Transverse colon (tissue), 4 donors: ENCODE data around the gene CCN5. TPM values are rescaled to one million over a fixed set of nuclear protein-coding genes. Genes with fewer than 3 reads are reported as not detected.
A peak's percentile ranks its signal among the peaks of the same experiment; 100 is the strongest.

Source experiments
- DNase-seq: peaks from one replicate; pipeline ENCODE4 v3.0.0-alpha.2; 2019
- H3K27ac ChIP-seq, 4 donors: fragments of 200-600 bp; sonication (generic); 2 replicates each; pipeline ENCODE4 v1.5.1; 2016 to 2018; ENCODE audit warnings: inconsistent platforms in 4 of 4
- H3K27me3 ChIP-seq: fragments of 200-600 bp; sonication (generic); 2 replicates; pipeline ENCODE4 v1.5.1; 2017; ENCODE audit warnings: inconsistent platforms
- H3K36me3 ChIP-seq, 4 donors: fragments of 200-600 bp; sonication (generic); 2 replicates each; pipeline ENCODE4 v1.5.1; 2017 to 2019; ENCODE audit warnings: inconsistent platforms in 4 of 4
- H3K4me1 ChIP-seq, 4 donors: fragments of 200-600 bp; sonication (generic); 2 replicates each; pipeline ENCODE4 v1.5.1; 2017 to 2020; ENCODE audit warnings: inconsistent platforms in 4 of 4
- H3K4me3 ChIP-seq, 4 donors: fragments of 200-600 bp; sonication (generic); 1 replicate in 1 of 4; 2 replicates in 3 of 4; pipeline versions ENCODE4 v1.5.1 to v1.6.1; 2017 to 2019; ENCODE audit warnings: inconsistent platforms in 4 of 4
- H3K9me3 ChIP-seq, 2 donors: fragments of 200-600 bp; sonication (generic); 2 replicates each; pipeline ENCODE4 v1.5.1; 2017 to 2019; ENCODE audit warnings: inconsistent platforms in 2 of 2
- CTCF ChIP-seq, 5 experiments: fragments of 200-600 bp in 3 of 5; fragments of 450-650 bp in 2 of 5; sonication (generic) in 3 of 5; IDR thresholded peaks; 1 replicate in 2 of 5; 2 replicates in 3 of 5; pipeline ENCODE4 v1.5.1; 2016 to 2017; ENCODE audit warnings: antibody characterized with exemption in 5 of 5, inconsistent platforms in 3 of 5, mild to moderate bottlenecking in 2 of 5, moderate library complexity in 1 of 5
- EP300 ChIP-seq: sonication (generic); formaldehyde crosslinking; IDR thresholded peaks from one replicate; pipeline ENCODE4 v1.6.1; 2017; ENCODE audit warnings: antibody characterized with exemption, low read depth
- POLR2A ChIP-seq: fragments of 450-650 bp; IDR thresholded peaks from one replicate; pipeline ENCODE4 v1.6.1; 2016; ENCODE audit warnings: antibody characterized with exemption, mild to moderate bottlenecking, moderate library complexity
- POLR2AphosphoS5 ChIP-seq, 3 donors: sonication (generic); formaldehyde crosslinking; IDR thresholded peaks; one replicate each; pipeline ENCODE4 v1.6.1; 2016; ENCODE audit warnings: antibody characterized with exemption in 3 of 3
- WGBS, 2 donors: methylation state at CpG; one replicate each; pipeline ENCODE4 v1.1.5; 2018; ENCODE audit warnings: low coverage in 1 of 2; 5-methylcytosine and 5-hydroxymethylcytosine counted together
- in situ Hi-C, 4 donors: fragments of 200-750 bp; cut with MboI; loops; one replicate each; pipeline versions ENCODE4 v1.15.0 to v1.15.1; 2017; ENCODE audit warnings: low sequenced_read_pairs in 3 of 4, low pct_ligation_motif_present in 1 of 4, low pct_unique_long_range_greater_than_20kb in 1 of 4
- intact Hi-C: fragments of 100-400 bp; cut with DNase I; formaldehyde crosslinking; loops from one replicate; pipeline ENCODE4 v1.15.1; 2023; ENCODE audit warnings: low total_unique reads
- total RNA-seq, 4 donors: library from RNA; depleted of rRNA; stranded (reverse); fragments of >200 nt; gene quantifications; one replicate each; pipeline ENCODE4 v1.1.0, GENCODE V29; 2016

Gene CCN5
- total RNA-seq, 4 donors from 2014 or later: 9.5 to 20.6 (median 15.9) TPM

DNA sequence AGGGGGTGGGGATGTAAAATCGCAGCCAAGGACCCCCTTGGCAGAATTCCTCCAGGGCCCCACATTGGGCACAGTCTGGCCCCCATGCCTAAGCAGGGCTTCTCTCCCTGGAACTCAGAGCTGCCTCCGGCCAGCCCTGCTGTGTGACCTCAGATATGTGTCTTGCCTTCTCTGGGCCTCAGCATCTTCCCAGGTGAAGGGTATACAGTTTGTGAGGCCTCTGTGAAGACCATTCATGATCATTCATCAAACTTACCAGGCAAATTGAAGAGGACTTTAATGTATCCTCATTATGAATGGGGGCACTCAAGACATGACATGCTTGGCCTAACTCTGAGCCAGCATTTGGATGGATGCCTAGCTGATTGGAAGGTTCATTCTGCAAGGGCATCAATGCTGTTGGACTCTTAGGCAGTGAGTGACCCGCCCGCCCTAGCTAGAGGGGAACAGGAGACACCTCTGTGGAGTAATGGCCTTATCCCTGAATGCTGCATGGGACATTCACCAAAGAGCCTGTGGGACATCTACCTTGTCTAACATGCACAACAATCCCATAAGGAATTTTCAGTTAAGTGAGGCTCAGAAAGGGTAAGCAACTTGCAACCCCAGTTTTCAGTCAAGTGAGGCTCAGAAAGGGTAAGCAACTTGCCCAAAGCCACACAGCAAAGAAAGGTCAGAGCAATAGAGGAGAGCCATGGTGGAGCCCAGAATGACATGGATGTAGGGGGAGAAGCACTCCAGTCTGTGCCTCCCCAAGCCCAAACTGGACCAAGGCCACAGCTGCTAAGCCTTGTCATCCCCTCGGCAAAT is 535 bp downstream of the CCN5 start:
- WGBS, 2 donors: 57 to 86% methylated on average over 3 to 4 of the region's 5 CpGs

GRCh38 chr20:44716309-44717106 is 1.3 kb downstream of the CCN5 start:
- no peak for TF ChIP-seq POLR2AphosphoS5 (IDR thresholded peaks at IDR 0.05)
- no peak for TF ChIP-seq EP300
- no peak for TF ChIP-seq POLR2A
- no peak for TF ChIP-seq CTCF (IDR thresholded peaks at IDR 0.05)
- Histone ChIP-seq H3K27me3 (no peaks in the 10 kb centered on the region), H3K36me3 (no peaks in the 10 kb centered on the region), H3K9me3 (no peaks in the 10 kb centered on the region), H3K4me1 (peaks cover 9 to 17% (median 12%) of the 10 kb centered on the region in 4 donors), H3K4me3 (no peak overlapping the region), H3K27ac (no peak overlapping the region)
- WGBS, 2 donors: 54 to 85% methylated on average over 3 to 13 of the region's 13 CpGs
- no peak for DNase-seq
- in situ Hi-C loops: no loop called here
- intact Hi-C loops: no loop called here

More for the DNA sequence above, 535 bp downstream of the CCN5 start:
- no peak overlapping the region for H3K4me3 ChIP-seq
- no peak for DNase-seq
- intact Hi-C loops (no loop called here), in situ Hi-C loops (no loop called here)
- TF ChIP-seq EP300: no peak
- TF ChIP-seq POLR2A: no peak
- TF ChIP-seq CTCF (IDR thresholded peaks at IDR 0.05): no peak
- no peak for TF ChIP-seq POLR2AphosphoS5 (IDR thresholded peaks at IDR 0.05)
- no peaks in the 10 kb centered on the region for H3K36me3 ChIP-seq
- H3K27me3 ChIP-seq: no peaks in the 10 kb centered on the region
- H3K27ac ChIP-seq: no peak overlapping the region
- H3K4me1 ChIP-seq: peaks cover 9 to 17% (median 12%) of the 10 kb centered on the region in 4 donors
- H3K9me3 ChIP-seq: no peaks in the 10 kb centered on the region

DNA sequence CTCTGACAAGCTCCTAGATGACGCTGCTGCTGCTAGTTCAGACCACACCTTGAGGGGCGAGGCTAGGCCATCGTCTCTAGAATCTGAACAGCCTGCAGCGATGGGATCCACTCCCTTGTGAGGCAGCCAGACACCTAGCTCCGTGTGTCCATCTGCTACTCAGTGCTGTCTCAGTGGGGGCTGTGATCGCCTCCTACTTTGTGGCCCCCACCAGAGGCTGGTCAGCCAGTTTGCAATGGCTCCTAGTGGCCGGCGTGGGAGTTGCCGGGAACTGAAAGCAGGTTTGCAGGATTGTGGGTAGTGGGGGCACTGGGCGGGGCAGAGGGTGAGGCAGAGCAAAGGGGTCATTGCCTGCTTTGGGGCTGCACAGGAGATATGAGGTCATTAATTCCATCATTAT is 2.8 kb downstream of the CCN5 start:
- no peak for DNase-seq
- H3K4me3 ChIP-seq: no peak overlapping the region

More for the DNA sequence above, 2.8 kb downstream of the CCN5 start:
- H3K27me3 ChIP-seq: no peaks in the 10 kb centered on the region
- in situ Hi-C loops (no loop called here), intact Hi-C loops (no loop called here)
- peak in 2 of 5 experiments; percentile 19 to 35 for TF ChIP-seq CTCF (IDR thresholded peaks at IDR 0.05)
- TF ChIP-seq EP300: no peak
- no peaks in the 10 kb centered on the region for H3K9me3 ChIP-seq
- H3K4me1 ChIP-seq: peaks cover 9 to 17% (median 12%) of the 10 kb centered on the region in 4 donors
- no peak overlapping the region for H3K27ac ChIP-seq
- WGBS, 2 donors: 60% methylated on average over 9 of the region's 10 CpGs; no CpG with 5 or more reads in 1 of the 2 donors
- H3K36me3 ChIP-seq: no peaks in the 10 kb centered on the region
